GM19467 (cell line): ENCODE measurements around the gene MGAT4B.
"Not testable (repeated sequence)": the region's sequence is repeated elsewhere in the genome, so short reads cannot be mapped to it uniquely, and the experiment has no call there.

Experiments used
- ATAC-seq: cut with Tn5 transposase; IDR thresholded peaks from one replicate; pipeline ENCODE4 v1.9.1; 2021; ENCODE audit warnings: mild to moderate bottlenecking, moderate library complexity; ENCODE audit not compliant: unreplicated experiment

MGAT4B gene

GRCh38 chr5:179795863-179796833 is 10.5 kb downstream of the MGAT4B start:
- peak; percentile 55 for ATAC-seq

GRCh38 chr5:179795049-179795862 is 11.4 kb downstream of the MGAT4B start:
- no peak for ATAC-seq

- no peak for ATAC-seq
Measured at GRCh38 chr5:179794575-179794974, 12.1 kb downstream of the MGAT4B start.

- no peak for ATAC-seq
Measured at GRCh38 chr5:179794171-179794570, 12.5 kb downstream of the MGAT4B start.

- ATAC-seq = no peak
Measured at GRCh38 chr5:179793468-179794139, 13.1 kb downstream of the MGAT4B start, which contains the start of gene LTC4S. LTC4S (plus strand) TSS chr5:179793986; CDS start chr5:179794081, 95 bp downstream.

- no peak for ATAC-seq
Measured at GRCh38 chr5:179792612-179793467, 13.8 kb downstream of the MGAT4B start.

- ATAC-seq = no peak
Measured at GRCh38 chr5:179791881-179792611, 14.6 kb downstream of the MGAT4B start.

GRCh38 chr5:179789278-179789677 is 17.4 kb downstream of the MGAT4B start:
- not testable (repeated sequence) for ATAC-seq

- ATAC-seq = no peak
Measured at GRCh38 chr5:179788193-179788854, 18.3 kb downstream of the MGAT4B start.

GRCh38 chr5:179786861-179787260 is 19.8 kb downstream of the MGAT4B start:
- no peak for ATAC-seq

GRCh38 chr5:179783128-179783527 is 23.5 kb downstream of the MGAT4B start:
- ATAC-seq = no peak

- no peak for ATAC-seq
Measured at GRCh38 chr5:179781846-179782245, 24.8 kb downstream of the MGAT4B start.

GRCh38 chr5:179780362-179780761 is 26.3 kb downstream of the MGAT4B start:
- no peak for ATAC-seq

- ATAC-seq = no peak
Measured at GRCh38 chr5:179779826-179780225, 26.8 kb downstream of the MGAT4B start.

GRCh38 chr5:179778591-179778990 is 28.1 kb downstream of the MGAT4B start:
- no peak for ATAC-seq

- no peak for ATAC-seq
Measured at GRCh38 chr5:179777909-179778308, 28.8 kb downstream of the MGAT4B start.

GRCh38 chr5:179777456-179777855 is 29.2 kb downstream of the MGAT4B start:
- no peak for ATAC-seq

GRCh38 chr5:179776411-179776938 is 30.2 kb downstream of the MGAT4B start:
- ATAC-seq = no peak

GRCh38 chr5:179774442-179774841 is 32.2 kb downstream of the MGAT4B start:
- no peak for ATAC-seq
